Stomach (tissue), 9 donors: ENCODE measurements around the gene ZNF570. TPM values are rescaled to one million over a fixed set of nuclear protein-coding genes. Genes with fewer than 3 reads are reported as not detected.

Source experiments
- DNase-seq, 2 donors: peaks; one replicate each; pipeline versions ENCODE4 v3.0.0 to v3.0.0-alpha.2; 2013 to 2019
- H3K27ac ChIP-seq, 5 donors: fragments of 200-600 bp in 4 of 5; sonication (generic) in 4 of 5; one replicate each; pipeline ENCODE4 v1.5.1; 2013 to 2019; ENCODE audit warnings: mild to moderate bottlenecking in 1 of 5, moderate library complexity in 1 of 5
- H3K27me3 ChIP-seq, 3 donors: fragments of 200-600 bp; sonication (generic); one replicate each; pipeline ENCODE4 v1.5.1; 2017 to 2019; ENCODE audit warnings: mixed run types in 1 of 3
- H3K36me3 ChIP-seq, 4 donors: fragments of 200-600 bp; sonication (generic); 1 replicate in 3 of 4; 2 replicates in 1 of 4; pipeline ENCODE4 v1.5.1; 2016 to 2019
- H3K4me1 ChIP-seq, 4 donors: fragments of 200-600 bp; sonication (generic); one replicate each; pipeline ENCODE4 v1.5.1; 2016 to 2019
- H3K4me3 ChIP-seq, 4 donors: fragments of 200-600 bp; sonication (generic) in 3 of 4; one replicate each; pipeline ENCODE4 v1.5.1; 2016 to 2019; ENCODE audit warnings: mild to moderate bottlenecking in 1 of 4
- H3K9me3 ChIP-seq, 4 donors: fragments of 200-600 bp; sonication (generic); one replicate each; pipeline ENCODE4 v1.5.1; 2016 to 2019
- EP300 ChIP-seq: sonication (generic); formaldehyde crosslinking; IDR thresholded peaks from one replicate; pipeline ENCODE4 v1.6.1; 2017; ENCODE audit warnings: antibody characterized with exemption
- POLR2A ChIP-seq, 4 donors: fragments of 450-650 bp; IDR thresholded peaks; one replicate each; pipeline ENCODE4 v1.6.1; 2016; ENCODE audit warnings: antibody characterized with exemption in 4 of 4, control low read depth in 2 of 4, mild to moderate bottlenecking in 1 of 4, moderate library complexity in 1 of 4
- POLR2AphosphoS5 ChIP-seq, 3 donors: sonication (generic); formaldehyde crosslinking; IDR thresholded peaks; one replicate each; pipeline ENCODE4 v1.6.1; 2016; ENCODE audit warnings: antibody characterized with exemption in 3 of 3
- WGBS, 5 donors: extraction: QIAGEN DNeasy Blood & Tissue Kit in 3 of 5; methylation state at CpG; one replicate each; pipeline versions ENCODE4 v1.1.5 to v1.1.7; 2013 to 2018; 5-methylcytosine and 5-hydroxymethylcytosine counted together
- intact Hi-C: fragments of 100-400 bp; cut with DNase I; formaldehyde crosslinking; loops from one replicate; pipeline ENCODE4 v1.15.1; 2023; ENCODE audit warnings: low total_unique reads
- polyA plus RNA-seq, 3 donors: library from polyadenylated mRNA; stranded (reverse); fragments of 200-250 nt; gene quantifications; one replicate each; pipeline ENCODE4 v1.2.3, GENCODE V29; 2013
- total RNA-seq, 5 donors: library from RNA; depleted of rRNA; stranded (reverse); fragments of >200 nt; gene quantifications; one replicate each; pipeline versions ENCODE4 v1.1.0 to v1.2.3, GENCODE V29; 2014 to 2016
- TF ChIP-seq, protein P1 (sequence below), 7 experiments: fragments of 450-650 bp in 4 of 7; fragments of 200-600 bp in 3 of 7; sonication (generic) in 3 of 7; IDR thresholded peaks; one replicate each; pipeline ENCODE4 v1.5.1; 2016 to 2019; ENCODE audit warnings: antibody characterized with exemption in 7 of 7, control low read depth in 2 of 7, mild to moderate bottlenecking in 1 of 7
- donor health status: healthy with polysubstance abuse.
- donor health status: Bipolar disorder and iron deficiency.
- donor health status: healthy.

Gene ZNF570
- total and polyA plus RNA-seq, 8 donors, result 1.4 to 17.1 (median 5.2) TPM

DNA sequence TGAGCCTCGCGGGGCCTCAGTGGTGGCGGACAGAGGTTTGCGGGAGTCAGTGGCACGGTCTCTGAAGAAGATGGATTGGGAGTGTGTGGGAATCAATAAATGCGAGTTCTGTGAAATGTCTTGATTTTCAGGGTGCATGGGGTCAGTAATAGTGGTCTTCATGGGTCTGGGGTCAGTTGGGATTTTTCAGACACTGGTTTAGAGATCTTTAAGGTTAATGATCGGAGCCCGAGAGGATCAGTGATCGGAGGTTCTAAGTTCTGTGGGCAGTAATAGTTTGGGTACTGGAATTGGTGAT lies 38.0 kb downstream of the ZNF570 start:
- Histone ChIP-seq H3K27ac (peak overlapping the region; percentile 85 to 92 (median 91)), H3K9me3 (peaks cover 0 to 75% (median 35%) of the 10 kb centered on the region in 4 donors), H3K36me3 (peaks cover 8 to 34% (median 24%) of the 10 kb centered on the region in 4 donors), H3K4me3 (peak overlapping the region; percentile 58 to 67 (median 60)), H3K27me3 (no peaks in the 10 kb centered on the region), H3K4me1 (peaks cover 0 to 8% (median 4%) of the 10 kb centered on the region in 4 donors)
- DNase-seq, result no peak
- WGBS, 5 donors, result 1 to 8% (median 2%) methylated on average over 9 of the region's 9 CpGs
- TF ChIP-seq, protein P1, sequence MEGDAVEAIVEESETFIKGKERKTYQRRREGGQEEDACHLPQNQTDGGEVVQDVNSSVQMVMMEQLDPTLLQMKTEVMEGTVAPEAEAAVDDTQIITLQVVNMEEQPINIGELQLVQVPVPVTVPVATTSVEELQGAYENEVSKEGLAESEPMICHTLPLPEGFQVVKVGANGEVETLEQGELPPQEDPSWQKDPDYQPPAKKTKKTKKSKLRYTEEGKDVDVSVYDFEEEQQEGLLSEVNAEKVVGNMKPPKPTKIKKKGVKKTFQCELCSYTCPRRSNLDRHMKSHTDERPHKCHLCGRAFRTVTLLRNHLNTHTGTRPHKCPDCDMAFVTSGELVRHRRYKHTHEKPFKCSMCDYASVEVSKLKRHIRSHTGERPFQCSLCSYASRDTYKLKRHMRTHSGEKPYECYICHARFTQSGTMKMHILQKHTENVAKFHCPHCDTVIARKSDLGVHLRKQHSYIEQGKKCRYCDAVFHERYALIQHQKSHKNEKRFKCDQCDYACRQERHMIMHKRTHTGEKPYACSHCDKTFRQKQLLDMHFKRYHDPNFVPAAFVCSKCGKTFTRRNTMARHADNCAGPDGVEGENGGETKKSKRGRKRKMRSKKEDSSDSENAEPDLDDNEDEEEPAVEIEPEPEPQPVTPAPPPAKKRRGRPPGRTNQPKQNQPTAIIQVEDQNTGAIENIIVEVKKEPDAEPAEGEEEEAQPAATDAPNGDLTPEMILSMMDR (IDR thresholded peaks at IDR 0.05), result no peak
- TF ChIP-seq POLR2AphosphoS5 (IDR thresholded peaks at IDR 0.05) (no peak), POLR2A (IDR thresholded peaks at IDR 0.05) (no peak), EP300 (no peak)
- intact Hi-C loops, result no loop called here

DNA sequence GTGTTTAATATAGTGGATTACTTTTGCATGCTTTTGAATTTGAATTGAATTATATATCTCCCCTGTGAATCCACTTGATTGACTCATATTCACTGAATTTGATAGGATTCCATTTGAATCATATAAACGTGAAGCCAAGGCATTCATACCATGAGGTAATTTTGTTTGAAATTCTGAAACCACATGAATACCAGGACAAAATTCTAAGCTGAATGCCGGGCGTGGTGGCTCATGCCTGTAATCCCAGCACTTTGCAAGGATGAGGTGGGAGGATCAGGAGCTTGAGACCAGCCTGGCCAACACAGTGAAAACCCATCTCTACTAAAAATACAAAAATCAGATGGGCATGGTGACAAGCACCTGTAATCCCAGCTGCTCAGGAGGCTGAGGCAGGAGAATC lies 42.0 kb downstream of the ZNF570 start:
- intact Hi-C loops, result no loop called here

DNA sequence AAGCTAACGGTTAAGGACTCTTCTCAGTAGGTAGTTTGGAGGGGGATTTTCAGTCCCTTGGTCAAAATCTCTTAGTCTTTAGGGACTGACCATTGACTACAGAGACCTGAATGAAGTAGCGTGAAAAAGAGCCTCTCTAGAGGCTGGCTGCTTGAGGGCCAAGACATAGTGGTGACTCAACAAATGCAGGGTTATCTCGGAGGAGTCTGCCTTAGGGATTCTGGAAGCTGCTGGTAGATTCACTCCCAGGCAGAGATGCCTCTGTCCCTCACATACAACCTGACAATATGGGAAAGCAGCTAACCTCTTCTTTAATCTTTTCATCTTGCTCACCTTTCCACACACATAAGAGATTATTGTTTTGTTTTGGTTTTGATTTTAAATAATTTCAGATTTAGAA lies 42.7 kb downstream of the ZNF570 start:
- H3K9me3 ChIP-seq, result peaks cover 0 to 73% (median 37%) of the 10 kb centered on the region in 4 donors
- intact Hi-C loops, result no loop called here
- no peak overlapping the region for H3K27ac ChIP-seq
- peaks cover 8 to 82% (median 64%) of the 10 kb centered on the region in 4 donors for H3K36me3 ChIP-seq
- TF ChIP-seq POLR2A (IDR thresholded peaks at IDR 0.05) (no peak), EP300 (no peak), POLR2AphosphoS5 (IDR thresholded peaks at IDR 0.05) (no peak)
- TF ChIP-seq, protein P1 (IDR thresholded peaks at IDR 0.05), result no peak
- DNase-seq, result no peak
- H3K4me3 ChIP-seq, result no peak overlapping the region
- H3K27me3 ChIP-seq, result no peaks in the 10 kb centered on the region
- peaks cover 0 to 8% (median 4%) of the 10 kb centered on the region in 4 donors for H3K4me1 ChIP-seq
- 93 to 99% (median 98%) methylated on average over 3 of the region's 3 CpGs for WGBS, 5 donors

More for the DNA sequence above, 42.0 kb downstream of the ZNF570 start:
- Histone ChIP-seq H3K27ac (no peak overlapping the region), H3K4me1 (peaks cover 0 to 8% (median 4%) of the 10 kb centered on the region in 4 donors), H3K9me3 (peaks cover 0 to 73% (median 34%) of the 10 kb centered on the region in 4 donors), H3K36me3 (peaks cover 8 to 75% (median 58%) of the 10 kb centered on the region in 4 donors), H3K4me3 (no peak overlapping the region), H3K27me3 (no peaks in the 10 kb centered on the region)
- WGBS, 5 donors, result 93 to 96% (median 95%) methylated on average over 3 of the region's 3 CpGs
- no peak for TF ChIP-seq POLR2A (IDR thresholded peaks at IDR 0.05)
- no peak for DNase-seq

DNA sequence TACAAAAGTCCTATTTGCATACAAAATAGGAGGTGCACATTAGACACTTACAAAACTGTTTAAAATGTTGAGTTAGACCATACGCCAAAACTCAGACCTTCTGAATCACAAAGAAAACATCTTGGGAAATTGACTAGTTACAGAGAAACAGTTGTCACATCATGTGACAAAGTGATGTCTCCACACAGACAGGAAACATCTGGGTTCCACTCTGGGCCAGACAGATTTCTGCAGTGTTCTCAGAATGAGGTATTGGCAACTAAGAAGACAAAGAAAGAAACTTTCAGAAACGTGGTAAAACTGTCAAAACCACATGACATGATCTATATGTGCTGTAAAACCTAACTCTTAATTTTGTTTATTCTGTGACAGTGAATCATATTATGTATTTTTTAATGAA lies 44.2 kb downstream of the ZNF570 start:
- Histone ChIP-seq H3K4me3 (no peak overlapping the region), H3K9me3 (peaks cover 2 to 80% (median 45%) of the 10 kb centered on the region in 4 donors), H3K27me3 (no peaks in the 10 kb centered on the region), H3K4me1 (no peaks in the 10 kb centered on the region), H3K36me3 (peaks cover 8 to 97% (median 75%) of the 10 kb centered on the region in 4 donors), H3K27ac (no peak overlapping the region)
- TF ChIP-seq POLR2A (IDR thresholded peaks at IDR 0.05) (no peak), POLR2AphosphoS5 (IDR thresholded peaks at IDR 0.05) (no peak), EP300 (no peak)
- TF ChIP-seq, protein P1 (IDR thresholded peaks at IDR 0.05), result no peak
- 47 to 70% (median 57%) methylated on average over 2 of the region's 2 CpGs for WGBS, 5 donors
- no peak for DNase-seq
- intact Hi-C loops, result no loop called here

DNA sequence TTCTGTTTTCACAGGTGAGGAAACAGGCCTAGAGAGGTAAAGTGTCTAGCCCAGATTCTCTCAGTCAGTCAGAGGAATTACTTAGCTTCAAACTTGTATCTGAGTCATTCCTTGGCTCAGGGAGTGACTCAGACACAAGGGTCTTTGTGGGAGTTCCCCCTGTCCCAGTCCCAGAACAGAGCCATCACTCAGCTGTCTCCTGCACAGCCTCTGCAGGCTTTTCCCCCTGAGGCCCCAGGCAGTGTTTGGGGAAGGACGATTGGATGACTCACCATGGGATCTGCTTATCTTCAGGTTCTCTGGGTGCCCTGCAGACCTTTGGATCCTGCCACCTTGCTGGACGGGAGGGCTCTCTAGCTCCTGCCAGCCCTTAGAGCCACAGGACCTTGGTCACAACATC lies 50.7 kb downstream of the ZNF570 start:
- Histone ChIP-seq H3K9me3 (peaks cover 32 to 98% (median 69%) of the 10 kb centered on the region in 4 donors), H3K27me3 (no peaks in the 10 kb centered on the region), H3K27ac (no peak overlapping the region), H3K4me1 (no peaks in the 10 kb centered on the region), H3K4me3 (no peak overlapping the region), H3K36me3 (peaks cover 6 to 97% (median 75%) of the 10 kb centered on the region in 4 donors)
- intact Hi-C loops, result no loop called here
- no peak for DNase-seq
- TF ChIP-seq EP300, result no peak
- TF ChIP-seq, protein P1 (IDR thresholded peaks at IDR 0.05), result no peak
- TF ChIP-seq POLR2A (IDR thresholded peaks at IDR 0.05), result no peak
- TF ChIP-seq POLR2AphosphoS5 (IDR thresholded peaks at IDR 0.05), result no peak
- WGBS, 5 donors, result 37 to 68% (median 54%) methylated on average over 2 of the region's 2 CpGs
